Measurements from ENCODE around the gene GDPD3.

Gene GDPD3

GRCh38 chr16:30076276-30076791 is 37.0 kb downstream of the GDPD3 start:
- TF ChIP-seq, protein P1, sequence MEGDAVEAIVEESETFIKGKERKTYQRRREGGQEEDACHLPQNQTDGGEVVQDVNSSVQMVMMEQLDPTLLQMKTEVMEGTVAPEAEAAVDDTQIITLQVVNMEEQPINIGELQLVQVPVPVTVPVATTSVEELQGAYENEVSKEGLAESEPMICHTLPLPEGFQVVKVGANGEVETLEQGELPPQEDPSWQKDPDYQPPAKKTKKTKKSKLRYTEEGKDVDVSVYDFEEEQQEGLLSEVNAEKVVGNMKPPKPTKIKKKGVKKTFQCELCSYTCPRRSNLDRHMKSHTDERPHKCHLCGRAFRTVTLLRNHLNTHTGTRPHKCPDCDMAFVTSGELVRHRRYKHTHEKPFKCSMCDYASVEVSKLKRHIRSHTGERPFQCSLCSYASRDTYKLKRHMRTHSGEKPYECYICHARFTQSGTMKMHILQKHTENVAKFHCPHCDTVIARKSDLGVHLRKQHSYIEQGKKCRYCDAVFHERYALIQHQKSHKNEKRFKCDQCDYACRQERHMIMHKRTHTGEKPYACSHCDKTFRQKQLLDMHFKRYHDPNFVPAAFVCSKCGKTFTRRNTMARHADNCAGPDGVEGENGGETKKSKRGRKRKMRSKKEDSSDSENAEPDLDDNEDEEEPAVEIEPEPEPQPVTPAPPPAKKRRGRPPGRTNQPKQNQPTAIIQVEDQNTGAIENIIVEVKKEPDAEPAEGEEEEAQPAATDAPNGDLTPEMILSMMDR (conservative IDR thresholded peaks at IDR 0.05; ENCODE audit: low read depth, low read length): no peak
- no peak for DNase-seq (ENCODE audit: low read depth)
- peak overlapping the region; percentile 92 for H3K4me3 ChIP-seq (ENCODE audit: low read depth, low read length)

GRCh38 chr16:30075503-30076275 is 37.6 kb downstream of the GDPD3 start, which contains the start of gene PPP4C:
TSS of gene PPP4C (plus strand) at chr16:30075994. CDS start at chr16:30076378, 384 bp downstream.
- TF ChIP-seq, protein P1 (conservative IDR thresholded peaks at IDR 0.05; ENCODE audit: low read depth, low read length): peak; percentile 21
- peak; percentile 90 for DNase-seq (ENCODE audit: low read depth)
- H3K4me3 ChIP-seq (ENCODE audit: low read depth, low read length): peak within 1 kb of the TSS; percentile 92

DNA sequence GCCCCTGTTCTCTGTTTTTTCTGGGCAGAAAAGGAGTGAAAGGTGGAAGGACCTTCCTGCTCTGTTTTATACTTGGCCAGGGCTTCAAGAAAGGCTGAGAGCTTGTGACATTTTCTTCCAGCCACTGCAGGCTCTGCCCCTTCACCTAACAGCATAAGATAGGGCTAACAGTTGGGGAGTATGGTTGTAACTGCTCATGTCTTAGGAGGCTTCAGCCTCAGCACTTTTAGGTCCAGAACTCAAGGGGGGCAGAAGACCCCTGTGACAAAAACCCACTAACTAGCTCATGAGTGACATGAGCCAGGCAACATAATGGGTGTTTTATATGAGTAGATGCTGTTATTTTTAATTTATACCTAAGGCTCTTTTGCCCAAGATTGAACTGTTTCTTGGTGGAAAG is 42.8 kb downstream of the GDPD3 start:
- DNase-seq (ENCODE audit: low read depth): no peak
- no peak overlapping the region for H3K4me3 ChIP-seq (ENCODE audit: low read depth, low read length)
- TF ChIP-seq, protein P1 (conservative IDR thresholded peaks at IDR 0.05; ENCODE audit: low read depth, low read length): no peak

DNA sequence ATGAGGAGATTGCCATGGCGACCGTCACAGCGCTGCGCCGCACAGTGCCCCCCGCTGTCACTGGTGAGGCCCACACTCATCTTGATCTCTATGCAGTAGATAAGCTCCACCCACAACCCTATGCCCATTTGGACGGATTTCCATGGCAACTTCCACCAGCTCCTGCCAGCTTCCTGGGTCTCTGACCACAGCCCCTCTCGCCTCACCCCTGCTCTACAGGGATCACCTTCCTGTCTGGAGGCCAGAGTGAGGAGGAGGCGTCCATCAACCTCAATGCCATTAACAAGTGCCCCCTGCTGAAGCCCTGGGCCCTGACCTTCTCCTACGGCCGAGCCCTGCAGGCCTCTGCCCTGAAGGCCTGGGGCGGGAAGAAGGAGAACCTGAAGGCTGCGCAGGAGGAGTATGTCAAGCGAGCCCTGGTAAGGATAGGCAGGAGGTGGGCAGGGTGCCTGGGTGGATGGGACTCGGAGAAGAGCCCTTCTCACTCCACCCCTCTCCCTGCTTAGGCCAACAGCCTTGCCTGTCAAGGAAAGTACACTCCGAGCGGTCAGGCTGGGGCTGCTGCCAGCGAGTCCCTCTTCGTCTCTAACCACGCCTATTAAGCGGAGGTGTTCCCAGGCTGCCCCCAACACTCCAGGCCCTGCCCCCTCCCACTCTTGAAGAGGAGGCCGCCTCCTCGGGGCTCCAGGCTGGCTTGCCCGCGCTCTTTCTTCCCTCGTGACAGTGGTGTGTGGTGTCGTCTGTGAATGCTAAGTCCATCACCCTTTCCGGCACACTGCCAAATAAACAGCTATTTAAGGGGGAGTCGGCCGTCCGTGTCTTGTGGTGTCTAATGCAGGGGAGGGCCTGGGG is 43.5 kb downstream of the GDPD3 start:
- H3K4me3 ChIP-seq (ENCODE audit: low read depth, low read length): no peak overlapping the region
- no peak for DNase-seq (ENCODE audit: low read depth)
- TF ChIP-seq, protein P1 (conservative IDR thresholded peaks at IDR 0.05; ENCODE audit: low read depth, low read length): no peak

DNA sequence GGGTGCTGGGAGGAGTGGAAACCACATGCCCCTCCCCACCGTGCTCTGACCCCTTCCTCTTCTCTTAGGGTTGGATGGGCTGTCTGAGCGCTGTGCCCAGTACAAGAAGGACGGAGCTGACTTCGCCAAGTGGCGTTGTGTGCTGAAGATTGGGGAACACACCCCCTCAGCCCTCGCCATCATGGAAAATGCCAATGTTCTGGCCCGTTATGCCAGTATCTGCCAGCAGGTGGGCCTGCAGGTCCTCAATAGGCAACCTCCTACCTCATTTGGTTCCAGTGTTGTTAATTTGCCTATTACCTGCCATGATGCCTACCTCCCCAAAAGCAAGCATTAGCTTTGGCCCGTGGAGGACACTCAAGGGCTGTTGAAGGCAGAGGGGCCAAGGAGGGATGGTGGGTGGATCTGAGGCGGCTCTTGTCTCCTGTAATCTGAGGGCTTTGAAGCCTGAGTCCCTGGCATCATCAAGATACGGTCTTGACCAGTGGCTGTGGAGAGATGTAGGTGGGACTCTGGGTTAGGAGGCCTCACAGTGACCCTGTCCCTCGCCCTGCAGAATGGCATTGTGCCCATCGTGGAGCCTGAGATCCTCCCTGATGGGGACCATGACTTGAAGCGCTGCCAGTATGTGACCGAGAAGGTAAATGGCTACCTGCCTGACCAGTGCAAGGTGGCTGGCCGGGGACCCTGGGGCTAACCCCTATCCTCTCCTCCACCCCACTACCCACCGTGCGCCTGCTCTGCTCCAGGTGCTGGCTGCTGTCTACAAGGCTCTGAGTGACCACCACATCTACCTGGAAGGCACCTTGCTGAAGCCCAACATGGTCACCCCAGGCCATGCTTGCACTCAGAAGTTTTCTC is 44.4 kb downstream of the GDPD3 start:
- TF ChIP-seq, protein P1 (conservative IDR thresholded peaks at IDR 0.05; ENCODE audit: low read depth, low read length): peak; percentile 69
- DNase-seq (ENCODE audit: low read depth): peak; percentile 41
- no peak overlapping the region for H3K4me3 ChIP-seq (ENCODE audit: low read depth, low read length)

DNA sequence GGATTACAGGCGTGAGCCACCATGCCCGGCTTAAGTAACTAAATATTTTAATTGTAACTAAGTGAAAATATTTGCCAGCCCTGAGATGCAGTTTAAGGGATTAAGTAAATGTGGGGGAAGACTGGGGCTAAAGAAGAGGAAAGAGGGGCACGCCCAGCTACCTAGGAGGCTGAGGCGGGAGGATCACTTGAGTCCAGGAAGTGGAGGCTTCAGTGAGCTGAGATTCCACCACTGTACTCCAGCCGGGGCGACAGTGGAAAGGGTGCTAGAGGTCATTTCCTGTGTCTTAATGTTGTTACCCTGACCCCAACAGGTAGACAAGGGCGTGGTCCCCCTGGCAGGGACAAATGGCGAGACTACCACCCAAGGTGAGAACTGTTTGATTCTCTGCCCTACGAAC is 45.0 kb downstream of the GDPD3 start:
- TF ChIP-seq, protein P1 (conservative IDR thresholded peaks at IDR 0.05; ENCODE audit: low read depth, low read length): no peak
- no peak for DNase-seq (ENCODE audit: low read depth)
- H3K4me3 ChIP-seq (ENCODE audit: low read depth, low read length): no peak overlapping the region
